B cell (primary cell): Measurements from ENCODE around the gene RPTOR.

ENCODE experiments used
- CTCF ChIP-seq: fragments of 200-600 bp; IDR thresholded peaks from one replicate; pipeline ENCODE4 v1.8.0; 2022; ENCODE audit warnings: antibody characterized with exemption, mild to moderate bottlenecking
- EZH2 ChIP-seq: IDR thresholded peaks from 2 replicates; pipeline ENCODE4 v1.6.1; 2012; ENCODE audit warnings: borderline replicate concordance, low read depth, mild to moderate bottlenecking, moderate library complexity, low read length; ENCODE audit not compliant: insufficient read depth, poor library complexity, severe bottlenecking

DNA sequence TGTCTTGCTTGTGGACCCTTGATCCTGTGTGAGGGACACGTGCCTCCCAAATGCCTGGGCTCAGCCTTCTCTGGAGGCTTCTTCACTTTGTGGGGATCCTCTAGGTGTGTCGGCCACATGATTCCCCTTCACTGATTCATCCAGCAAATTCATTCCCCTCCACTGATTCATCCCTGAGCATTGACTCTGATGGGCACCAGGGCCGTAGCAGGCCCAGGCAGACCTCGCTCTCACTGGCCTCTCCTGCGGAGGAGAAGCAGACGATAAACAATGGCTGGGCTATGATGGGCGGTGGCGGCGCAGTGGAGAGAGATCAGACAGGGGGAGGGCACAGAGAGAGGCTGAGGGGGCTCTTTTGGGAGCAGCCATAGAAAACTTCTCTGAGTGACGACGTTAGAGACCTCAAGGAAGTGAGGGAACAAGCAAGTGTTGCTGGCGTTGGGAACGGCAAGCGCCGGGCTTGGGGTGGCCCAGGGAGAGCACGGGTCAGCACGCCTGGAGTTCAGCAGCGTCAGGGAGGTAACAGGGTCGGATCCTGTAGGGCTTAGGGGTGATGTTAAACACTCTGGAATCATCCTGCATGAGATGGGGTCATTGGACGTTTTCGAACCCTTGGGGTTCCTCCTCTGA lies 17.5 kb upstream of the RPTOR start:
- no peak for TF ChIP-seq CTCF
- TF ChIP-seq EZH2 = no peak
